Stimulated activated CD4-positive, alpha-beta T cell treated with anti-CD3 and anti-CD28 coated beads, Interleukin-2, amount 100 ng/mL, for 4 hours (primary cell): ENCODE data around the gene FAM209B.
"Not testable (repeated sequence)": the region's sequence is repeated elsewhere in the genome, so short reads cannot be mapped to it uniquely, and the experiment has no call there.

Experiments used
- DNase-seq: peaks from one replicate; pipeline ENCODE4 v3.0.0-alpha.2; 2020; ENCODE audit warnings: low read depth

Gene FAM209B

DNA sequence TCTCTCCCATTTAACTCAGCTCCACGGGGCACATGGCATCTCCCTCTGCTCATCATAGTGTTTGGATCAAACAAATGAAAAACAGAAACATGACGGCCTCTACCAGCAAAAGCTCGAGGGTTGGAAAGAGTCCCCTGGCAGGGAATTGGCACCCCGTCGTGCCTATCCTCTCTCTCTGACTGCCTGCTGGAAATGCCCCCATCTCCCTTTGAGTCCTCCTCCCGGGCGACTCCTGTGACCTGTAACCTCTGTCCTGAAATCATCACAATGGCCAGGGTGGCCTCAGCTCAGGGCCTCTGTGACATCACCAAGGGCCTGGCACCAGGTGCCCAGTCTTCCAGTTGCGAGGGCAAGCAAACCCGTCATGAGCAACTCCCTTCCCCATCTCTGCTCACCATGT is at the start of gene FAM209B:
FAM209B (plus strand) TSS at position 301 of the 400 bp plus-strand sequence; CDS start at position 397, 96 bp downstream.
- not testable (repeated sequence) for DNase-seq

DNA sequence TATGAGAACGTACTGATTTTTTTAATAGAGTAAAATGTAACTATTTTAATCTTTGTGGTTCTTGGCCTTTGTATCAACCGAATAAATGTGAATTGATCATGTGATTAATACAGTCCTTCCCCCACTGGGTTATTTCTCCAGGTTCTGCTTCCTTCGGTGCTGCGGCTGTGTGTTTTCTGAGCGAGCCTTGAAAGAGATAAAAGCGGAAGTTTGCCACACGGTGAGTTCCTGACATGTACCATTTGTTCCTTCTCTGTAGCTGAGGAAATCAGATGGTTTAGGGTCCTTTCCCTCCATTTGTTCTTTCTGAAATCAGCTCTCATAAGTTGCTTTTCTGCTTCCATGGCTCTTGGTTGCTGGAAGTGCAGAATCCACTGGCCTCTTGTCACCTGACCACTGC is 49.1 kb upstream of the FAM209B start:
- DNase-seq, result no peak

DNA sequence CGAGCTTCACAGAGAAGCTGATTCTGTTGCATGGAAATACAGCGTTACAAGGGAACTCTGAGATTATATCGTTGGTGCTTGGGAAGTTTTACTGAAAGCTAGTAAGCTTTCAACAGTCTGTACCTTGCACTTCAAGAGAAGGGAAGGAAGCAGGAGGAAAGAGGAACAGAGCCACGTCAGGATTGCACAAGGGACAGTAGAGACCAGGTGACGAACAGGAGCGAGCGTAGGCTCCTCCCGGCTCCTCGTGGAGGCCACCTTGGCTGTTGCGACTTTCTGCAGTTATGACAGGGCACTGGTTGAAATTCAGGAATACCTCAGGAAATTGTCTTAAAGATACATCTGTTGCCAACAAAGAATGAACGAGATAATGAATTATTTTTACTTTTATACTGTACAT is 45.8 kb upstream of the FAM209B start:
- no peak for DNase-seq

- DNase-seq, result no peak
Observed at GRCh38 chr20:56488566-56488965, 44.5 kb upstream of the FAM209B start.

DNA sequence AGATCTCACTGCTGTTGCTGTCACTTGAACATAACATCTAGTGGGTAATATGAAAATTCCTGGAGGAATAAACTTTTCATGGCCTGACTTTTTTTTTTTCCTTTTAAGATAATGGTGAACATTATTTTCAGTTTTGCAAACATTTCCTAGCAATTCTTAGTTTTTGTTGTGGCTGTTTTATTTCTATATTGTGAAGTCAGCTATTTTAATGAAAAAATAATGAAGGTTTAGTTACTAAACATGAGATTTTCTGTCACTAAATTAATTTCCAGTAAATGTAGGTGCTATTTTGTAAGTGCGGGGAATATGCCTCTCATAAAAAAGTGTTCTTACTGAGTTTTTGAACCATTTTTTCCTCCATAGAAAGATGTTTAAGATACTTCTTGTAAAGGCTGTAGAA is 31.9 kb upstream of the FAM209B start:
- no peak for DNase-seq

- no peak for DNase-seq
Observed at GRCh38 chr20:56503916-56504315, 29.1 kb upstream of the FAM209B start.

DNA sequence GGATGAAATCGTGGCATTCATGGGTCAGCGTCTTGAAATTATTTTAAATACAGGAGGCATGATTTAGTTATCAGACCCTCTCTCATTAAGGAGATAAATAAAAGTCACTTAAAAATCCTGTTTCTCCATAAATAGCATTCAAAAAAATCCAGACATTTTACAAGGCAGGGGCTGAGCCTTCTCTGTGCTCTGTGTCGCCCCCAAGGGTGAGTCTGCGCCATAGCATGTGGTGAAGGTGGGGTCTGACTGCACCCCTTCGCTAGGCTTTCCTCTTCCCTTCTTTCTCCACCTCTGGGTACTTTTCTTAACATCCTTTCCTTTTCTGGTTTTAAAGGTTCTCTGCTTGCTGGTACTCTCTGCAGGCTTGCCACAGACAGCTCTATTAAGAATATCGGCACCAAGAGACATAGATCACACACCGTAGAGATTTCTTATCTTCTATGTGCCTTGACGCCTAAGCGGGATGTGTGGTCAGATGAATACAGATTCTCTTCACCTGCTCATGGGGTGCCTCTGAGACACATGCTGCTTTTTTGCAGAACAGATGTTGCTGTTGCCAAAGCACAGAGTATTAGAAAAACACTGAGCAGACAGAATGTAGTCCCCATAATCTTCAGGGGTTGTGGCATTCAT is 28.6 kb upstream of the FAM209B start:
- DNase-seq, result no peak

- DNase-seq, result no peak
Observed at GRCh38 chr20:56506103-56506502, 26.9 kb upstream of the FAM209B start.

DNA sequence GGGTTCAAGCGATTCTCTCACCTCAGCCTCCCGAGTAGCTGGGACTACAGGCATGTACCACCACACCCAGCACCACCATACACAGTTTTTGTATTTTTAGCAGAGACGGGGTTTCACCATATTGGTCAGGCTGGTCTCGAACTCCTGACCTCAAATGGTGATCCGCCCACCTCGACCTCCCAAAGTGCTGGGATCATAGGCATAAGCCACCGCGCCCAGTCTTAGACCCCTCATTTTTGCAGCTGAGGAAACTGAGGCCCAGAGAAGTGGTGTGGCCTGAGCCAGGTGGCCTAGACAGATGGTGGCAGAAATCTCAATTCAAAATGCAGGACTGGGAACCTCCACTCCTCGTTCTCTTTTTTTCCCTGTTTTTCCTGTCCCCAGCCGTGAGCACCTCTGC is 21.1 kb upstream of the FAM209B start:
- no peak for DNase-seq

DNA sequence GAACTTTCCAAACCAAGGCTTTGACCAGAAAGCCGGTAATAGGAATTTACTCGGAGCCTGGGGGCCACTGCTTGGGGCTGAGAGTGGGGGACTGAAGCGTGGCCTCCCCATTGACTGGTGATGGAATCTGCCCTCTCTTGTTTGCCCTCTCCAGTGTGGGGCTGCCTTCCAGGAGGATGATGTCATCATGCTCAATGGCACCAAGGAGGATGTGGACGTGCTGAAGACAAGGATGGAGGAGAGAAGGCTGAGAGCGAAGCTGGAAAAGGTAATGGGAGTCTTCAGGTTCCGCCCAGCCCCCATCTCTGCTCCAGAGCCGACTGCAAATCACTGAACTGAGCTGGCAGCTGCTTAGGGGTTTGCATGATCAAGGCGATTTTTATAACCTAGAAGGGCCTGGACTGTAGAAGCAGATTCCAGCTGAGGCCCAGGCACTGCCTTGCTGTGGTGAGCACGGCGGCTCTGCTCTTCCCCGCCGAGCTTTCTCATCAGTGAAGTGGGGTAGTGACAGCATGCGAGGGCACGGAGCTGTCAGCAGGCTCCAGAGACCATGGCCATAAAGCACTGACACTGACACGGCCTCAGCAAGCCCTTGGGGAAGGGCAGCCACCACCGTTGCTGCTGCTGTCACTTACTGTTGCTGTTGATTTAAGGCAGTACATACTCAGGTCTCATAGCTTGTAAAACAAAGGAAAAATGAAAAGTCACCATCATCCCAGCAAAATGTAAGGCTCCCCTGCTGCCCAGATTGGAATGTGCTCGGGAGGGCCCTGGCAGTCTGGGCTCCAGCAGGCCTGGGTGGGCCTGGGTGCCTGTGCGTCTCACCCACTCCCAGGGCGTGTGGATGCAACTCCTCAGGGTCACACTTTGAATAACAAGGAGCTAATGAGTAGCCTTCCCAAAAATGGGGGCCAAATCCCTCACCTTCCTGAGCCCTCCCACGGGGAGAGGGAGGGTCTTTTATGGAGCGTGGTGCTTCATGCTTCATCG is 19.6 kb upstream of the FAM209B start:
- DNase-seq, result no peak

DNA sequence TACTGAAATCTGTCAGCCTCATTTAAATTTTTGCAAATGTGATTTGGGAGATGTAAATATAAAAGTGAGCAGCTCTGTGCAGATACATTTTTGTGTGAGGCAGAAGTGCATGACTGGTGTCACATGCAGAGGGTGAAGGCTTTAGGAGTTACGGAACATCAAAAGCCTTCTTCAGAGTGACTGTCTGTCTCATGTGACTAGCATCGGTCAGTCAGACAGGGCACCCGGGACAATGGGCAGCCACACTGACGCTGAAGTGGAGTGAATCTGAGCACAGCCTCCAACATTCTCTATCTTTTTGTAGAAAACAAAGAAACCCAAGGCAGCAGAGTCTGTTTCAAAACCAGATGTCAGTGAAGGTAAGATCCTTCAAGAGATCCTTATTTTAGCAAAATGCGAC is 16.4 kb upstream of the FAM209B start:
- no peak for DNase-seq

DNA sequence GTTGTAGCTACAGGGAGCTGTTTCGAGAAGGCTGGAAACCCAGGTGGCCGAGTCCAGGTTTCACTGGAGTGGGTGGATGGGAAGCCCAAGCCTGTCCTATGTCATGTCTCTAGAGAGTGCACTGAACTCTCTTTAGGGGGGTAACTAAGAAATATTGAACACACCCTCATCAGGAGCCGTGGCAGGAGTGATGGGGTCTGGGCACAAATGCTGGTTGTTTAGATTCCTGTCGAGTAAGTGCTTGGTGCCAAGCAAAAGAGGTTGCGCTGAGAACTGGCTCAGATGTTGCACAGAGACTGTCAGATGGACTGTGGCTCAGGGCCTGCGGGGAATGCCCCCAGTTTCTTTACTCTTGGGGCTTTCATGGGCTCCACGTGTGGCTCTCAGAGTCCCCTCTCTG is 15.8 kb upstream of the FAM209B start:
- DNase-seq, result no peak

DNA sequence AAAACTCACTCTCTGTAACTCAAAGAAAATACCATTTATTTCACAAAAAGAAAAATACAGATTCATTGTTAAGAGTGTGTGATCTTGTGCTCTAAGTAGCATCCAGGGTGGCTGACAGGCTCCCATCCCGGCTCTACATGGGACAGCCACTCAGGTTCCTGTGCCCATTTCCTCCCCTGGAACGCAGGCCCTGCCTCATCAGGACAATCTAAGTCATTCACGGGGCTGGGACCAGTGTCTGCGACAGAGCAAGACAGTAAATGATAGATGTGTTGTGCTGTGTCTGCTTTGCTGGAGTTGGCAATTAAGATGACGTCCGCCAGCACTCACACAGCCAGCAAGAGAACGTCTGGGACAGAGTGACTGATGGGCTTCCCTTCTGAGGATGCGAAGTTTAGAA is 15.4 kb upstream of the FAM209B start:
- DNase-seq, result no peak

DNA sequence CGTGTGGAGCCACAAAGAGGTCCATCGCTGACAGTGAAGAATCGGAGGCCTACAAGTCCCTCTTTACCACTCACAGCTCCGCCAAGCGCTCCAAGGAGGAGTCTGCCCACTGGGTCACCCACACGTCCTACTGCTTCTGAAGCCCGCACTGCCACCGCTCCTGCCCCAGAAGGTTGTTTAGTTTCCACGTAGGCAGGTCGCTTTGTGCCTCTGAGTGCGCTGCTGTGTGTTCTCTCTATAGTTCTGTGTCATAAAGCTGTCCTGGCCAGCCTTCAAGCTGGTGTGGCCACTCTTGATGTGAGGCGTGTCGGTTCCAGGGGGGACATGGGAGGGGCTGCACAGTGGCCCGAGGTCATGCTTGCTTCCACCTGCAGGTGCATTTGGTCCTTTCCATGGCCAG is 14.9 kb upstream of the FAM209B start:
- DNase-seq, result no peak

DNA sequence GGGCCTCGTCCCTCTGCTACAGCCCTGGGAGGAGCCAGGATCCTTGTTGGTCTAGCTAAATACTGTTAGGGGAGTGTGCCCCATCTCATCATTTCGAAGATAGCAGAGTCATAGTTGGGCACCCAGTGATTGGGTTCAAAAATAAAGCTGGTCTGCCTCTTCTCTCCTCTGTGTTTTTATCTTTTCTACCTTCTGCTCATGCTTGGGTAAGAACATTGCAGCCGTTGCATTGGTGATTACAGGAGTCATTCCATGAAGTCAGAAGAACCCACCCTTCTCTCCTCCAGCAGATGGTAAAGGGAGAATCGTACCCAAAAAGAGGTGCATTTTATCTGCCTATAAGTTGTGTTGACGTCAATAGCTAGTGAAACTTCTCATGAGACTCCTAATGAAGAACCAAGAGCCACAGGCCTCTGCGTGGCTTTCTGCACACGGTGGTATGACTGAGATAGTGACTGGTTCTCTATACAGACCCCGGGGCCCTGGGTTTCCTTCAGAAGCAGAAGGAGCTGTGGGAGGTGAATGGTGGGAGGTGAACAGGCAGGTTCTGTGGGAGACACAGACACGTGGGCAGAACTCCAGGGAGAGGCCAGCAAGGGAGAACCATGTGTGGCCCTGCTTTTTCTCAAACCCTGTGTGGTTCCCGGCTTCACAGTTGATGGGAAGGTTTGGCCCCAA is 14.2 kb upstream of the FAM209B start:
- DNase-seq, result no peak

DNA sequence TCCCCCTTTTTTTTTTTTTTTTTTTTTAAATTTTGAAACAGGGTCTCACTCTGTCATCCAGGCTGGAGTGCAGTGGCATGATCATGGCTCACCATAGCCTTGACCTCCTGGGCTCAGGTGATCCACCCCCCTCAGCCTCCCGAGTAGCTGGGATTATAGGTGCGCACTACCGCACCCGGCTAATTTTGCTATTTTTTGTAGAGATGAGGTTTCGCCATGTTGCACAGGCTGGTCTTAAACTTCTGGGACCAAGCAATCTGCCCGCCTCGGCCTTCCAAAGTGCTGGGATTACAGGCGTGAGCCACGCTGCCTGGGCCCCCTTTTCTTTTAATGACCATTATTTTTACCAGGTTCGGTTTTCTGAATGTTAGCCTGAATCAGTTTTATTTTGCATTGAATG is 13.5 kb upstream of the FAM209B start:
- no peak for DNase-seq

- DNase-seq, result no peak
Observed at GRCh38 chr20:56520180-56520579, 12.9 kb upstream of the FAM209B start.

DNA sequence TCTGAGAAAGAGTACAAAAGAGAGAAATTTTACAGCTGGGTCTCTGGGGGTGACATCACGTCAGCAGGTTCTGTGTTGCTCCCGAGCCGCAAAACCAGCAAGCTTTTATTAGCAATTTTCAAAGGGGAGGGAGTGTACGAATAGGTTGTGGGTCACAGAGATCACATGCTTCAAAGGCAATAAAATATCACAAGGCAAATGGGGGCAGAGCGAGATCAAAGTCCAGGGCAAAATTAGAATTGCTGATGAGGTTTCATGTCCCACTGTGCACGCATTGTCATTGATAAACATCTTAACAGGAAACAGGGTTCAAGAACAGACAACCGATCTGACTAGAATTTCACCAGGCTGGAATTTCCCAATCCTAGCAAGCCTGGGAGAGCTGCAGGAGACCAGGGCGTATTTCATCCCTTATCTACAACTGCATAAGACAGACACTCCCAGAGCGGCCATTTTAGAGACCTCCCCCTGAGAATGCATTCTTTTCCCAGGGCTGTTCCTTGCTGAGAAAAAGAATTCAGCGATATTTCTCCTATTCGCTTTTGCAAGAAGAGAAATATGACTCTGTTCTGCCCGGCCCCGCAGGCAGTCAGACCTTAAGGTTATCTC is 12.2 kb upstream of the FAM209B start:
- not testable (repeated sequence) for DNase-seq

DNA sequence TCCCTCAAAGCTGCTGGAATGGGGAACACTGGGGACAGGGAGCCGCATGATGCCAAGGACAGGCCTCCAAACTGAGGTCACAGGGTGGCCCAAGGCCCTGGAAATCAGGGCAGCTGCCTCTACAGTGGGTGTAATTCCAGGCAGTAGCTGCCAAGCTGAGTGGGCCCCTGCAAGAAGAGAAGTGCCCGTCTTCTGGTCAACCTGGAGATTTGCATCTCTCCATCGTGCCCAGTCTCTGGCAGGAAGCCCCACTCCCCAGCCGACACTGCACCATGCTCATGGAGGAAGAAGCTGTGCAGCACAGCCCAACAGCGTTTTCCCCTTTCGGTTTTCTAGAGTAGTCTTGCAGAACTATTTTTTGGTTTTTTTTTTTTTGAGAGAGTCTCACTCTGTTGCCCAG is 10.7 kb upstream of the FAM209B start:
- DNase-seq, result no peak

DNA sequence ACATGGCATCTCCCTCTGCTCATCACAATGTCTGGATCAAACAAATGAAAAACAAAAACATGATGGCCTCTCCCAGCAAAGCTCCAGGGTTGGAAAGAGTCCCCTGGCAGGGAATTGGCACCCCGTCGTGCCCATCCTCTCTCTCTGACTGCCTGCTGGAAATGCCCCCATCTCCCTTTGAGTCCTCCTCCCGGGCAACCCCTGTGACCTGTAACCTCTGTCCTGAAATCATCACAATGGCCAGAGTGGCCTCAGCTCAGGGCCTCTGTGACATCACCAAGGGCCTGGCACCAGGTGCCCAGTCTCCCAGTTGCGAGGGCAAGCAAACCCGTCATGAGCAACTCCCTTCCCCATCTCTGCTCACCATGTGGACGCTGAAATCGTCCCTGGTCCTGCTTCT is 8.6 kb upstream of the FAM209B start, which contains the start of gene FAM209A:
FAM209A (plus strand) TSS at position 301 of the 400 bp plus-strand sequence; CDS start at position 366, 65 bp downstream.
- DNase-seq, result not testable (repeated sequence)

- no peak for DNase-seq
Observed at GRCh38 chr20:56527521-56527920, 5.5 kb upstream of the FAM209B start.

GRCh38 chr20:56537997-56538396 is 5.0 kb downstream of the FAM209B start:
- no peak for DNase-seq
